MV-4-11 (cell line): Measurements from ENCODE around the gene C12orf42.

Source experiments
- DNase-seq: peaks from one replicate; lab custom pipeline; 2025; lab: John Stamatoyannopoulos, UW

C12orf42 gene

GRCh38 chr12:103495469-103496456 is at the start of gene C12orf42:
TSS of gene C12orf42 (minus strand) at chr12:103495968. CDS start at chr12:103478426, 17,542 bp downstream.
- no peak for DNase-seq

GRCh38 chr12:103542078-103542477 is 46.3 kb upstream of the C12orf42 start:
- DNase-seq, result no peak

GRCh38 chr12:103540319-103540718 is 44.6 kb upstream of the C12orf42 start:
- DNase-seq, result no peak

- no peak for DNase-seq
These were observed 42.6 kb upstream of the C12orf42 start for GRCh38 chr12:103538397-103538796.

- no peak for DNase-seq
These were observed 34.7 kb upstream of the C12orf42 start for GRCh38 chr12:103530307-103531066.

- no peak for DNase-seq
These were observed 33.5 kb upstream of the C12orf42 start for GRCh38 chr12:103529306-103529705.

GRCh38 chr12:103524238-103524875 is 28.6 kb upstream of the C12orf42 start:
- no peak for DNase-seq

GRCh38 chr12:103523771-103524170 is 28.0 kb upstream of the C12orf42 start:
- DNase-seq, result no peak

GRCh38 chr12:103520686-103521215 is 25.0 kb upstream of the C12orf42 start:
- DNase-seq, result no peak

- no peak for DNase-seq
These were observed 23.9 kb upstream of the C12orf42 start for GRCh38 chr12:103519632-103520031.

- no peak for DNase-seq
These were observed 23.1 kb upstream of the C12orf42 start for GRCh38 chr12:103518899-103519298.

- no peak for DNase-seq
These were observed 21.4 kb upstream of the C12orf42 start for GRCh38 chr12:103517161-103517560.

- DNase-seq, result no peak
These were observed 19.6 kb upstream of the C12orf42 start for GRCh38 chr12:103515341-103515740.

- no peak for DNase-seq
These were observed 18.1 kb upstream of the C12orf42 start for GRCh38 chr12:103513875-103514274.

- no peak for DNase-seq
These were observed 9.8 kb upstream of the C12orf42 start for GRCh38 chr12:103505371-103506236.

- DNase-seq, result no peak
These were observed 8.8 kb upstream of the C12orf42 start for GRCh38 chr12:103504606-103505005.

- DNase-seq, result peak; percentile 23
These were observed 8.0 kb upstream of the C12orf42 start for GRCh38 chr12:103503546-103504480.

- no peak for DNase-seq
These were observed 5.7 kb upstream of the C12orf42 start for GRCh38 chr12:103501447-103501846.

GRCh38 chr12:103499571-103499970 is 3.8 kb upstream of the C12orf42 start:
- no peak for DNase-seq

- DNase-seq, result no peak
These were observed 3.2 kb upstream of the C12orf42 start for GRCh38 chr12:103498990-103499389.
